HepG2 (cell line): ENCODE results near the gene NCOA6. TPM values are rescaled to one million over a fixed set of nuclear protein-coding genes. Genes with fewer than 3 reads are reported as not detected.

Source experiments
- ARNT ChIP-seq: fragments of 450-650 bp; IDR thresholded peaks from 2 replicates; pipeline ENCODE4 v1.6.1; 2017
- CENPT ChIP-seq: sonication (generic); formaldehyde crosslinking; IDR thresholded peaks from 2 replicates; pipeline ENCODE4 v1.8.0; 2022; ENCODE audit warnings: low read depth, mild to moderate bottlenecking, moderate library complexity, missing genetic modification reagents
- DBP ChIP-seq: sonication (generic); formaldehyde crosslinking; IDR thresholded peaks from 2 replicates; pipeline ENCODE4 v1.4.0; 2020; ENCODE audit warnings: missing genetic modification reagents; ENCODE audit errors: not compliant biosample characterization
- IKZF4 ChIP-seq: sonication (generic); formaldehyde crosslinking; IDR thresholded peaks from 2 replicates; pipeline ENCODE4 v1.5.1; 2020; ENCODE audit warnings: borderline replicate concordance, mild to moderate bottlenecking, low read depth, missing genetic modification reagents; ENCODE audit errors: not compliant biosample characterization
- NR2F1 ChIP-seq, 2 experiments: fragments of 450-650 bp in 1 of 2; formaldehyde crosslinking in 1 of 2; IDR thresholded peaks; 2 replicates each; pipeline versions ENCODE4 v1.5.0 to v1.6.1; 2016 to 2020; ENCODE audit warnings: mild to moderate bottlenecking in 1 of 2, missing compliant biosample characterization in 1 of 2, missing genetic modification reagents in 1 of 2, moderate library complexity in 1 of 2
- RXRB ChIP-seq: IDR thresholded peaks from 2 replicates; pipeline ENCODE4 v1.6.1; 2016; ENCODE audit warnings: borderline replicate concordance, missing genetic modification reagents, missing compliant biosample characterization
- SKIL ChIP-seq: sonication (generic); formaldehyde crosslinking; IDR thresholded peaks from 2 replicates; pipeline ENCODE4 v1.8.0; 2022; ENCODE audit warnings: missing genetic modification reagents, mild to moderate bottlenecking, moderate library complexity, borderline replicate concordance
- TARDBP ChIP-seq: sonication (generic); formaldehyde crosslinking; IDR thresholded peaks from 2 replicates; pipeline ENCODE4 v1.8.0; 2022; ENCODE audit warnings: mild to moderate bottlenecking, missing genetic modification reagents
- ZBTB21 ChIP-seq: sonication (generic); formaldehyde crosslinking; IDR thresholded peaks from 2 replicates; pipeline ENCODE4 v1.4.0; 2020; ENCODE audit warnings: missing genetic modification reagents
- ZNF552 ChIP-seq: sonication (generic); formaldehyde crosslinking; IDR thresholded peaks from 2 replicates; pipeline ENCODE4 v1.9.0; 2022; ENCODE audit warnings: missing genetic modification reagents, mild to moderate bottlenecking, borderline replicate concordance
- ZNF570 ChIP-seq: sonication (generic); formaldehyde crosslinking; IDR thresholded peaks from 2 replicates; pipeline ENCODE4 v1.4.0; 2020; ENCODE audit warnings: mild to moderate bottlenecking, missing genetic modification reagents, borderline replicate concordance
- ZNF792 ChIP-seq: IDR thresholded peaks from 2 replicates; pipeline ENCODE4 v1.6.1; 2016
- polyA plus RNA-seq, 8 experiments: library from polyadenylated mRNA; depleted of rRNA in 3 of 8; stranded (reverse) in 7 of 8; unstranded in 1 of 8; fragments of >200 nt; fragmentation: Illumina TruSeq in 4 of 8; extraction: Trizol in 4 of 8; gene quantifications; 2 replicates each; pipeline versions ENCODE4 v1.2.1 to v1.2.3, GENCODE V29; 2011 to 2016; ENCODE audit warnings: low read depth in 4 of 8, missing spikeins in 1 of 8, mixed read lengths in 1 of 8; ENCODE audit not compliant: insufficient read depth in 1 of 8
- total RNA-seq, 5 experiments: library from RNA; depleted of rRNA; stranded (reverse); fragments of >200 nt; fragmentation: Illumina TruSeq; extraction: Trizol; gene quantifications; 2 replicates each; pipeline ENCODE4 v1.2.3, GENCODE V29; 2016; ENCODE audit warnings: low read depth in 1 of 5
- TF ChIP-seq, protein P1 (sequence below): sonication (generic); formaldehyde crosslinking; IDR thresholded peaks from 2 replicates; pipeline ENCODE4 v1.4.0; 2020; ENCODE audit warnings: missing genetic modification reagents, low read depth, mild to moderate bottlenecking, borderline replicate concordance

The NCOA6 gene
- total and polyA plus RNA-seq, 2 of the 13 experiments (the other 11 are each of a cell fraction or from before 2014, with no cell fraction given): 11.2 to 29.3 TPM

- TF ChIP-seq ZBTB21 (CRISPR knock-in tag): no peak
- no peak for TF ChIP-seq SKIL (CRISPR knock-in tag)
- 0 out of 4 replicates have a peak, but pooled peaks of 1 of the 2 experiments have one; percentile 44 for TF ChIP-seq NR2F1 (CRISPR knock-in tag; IDR thresholded peaks at IDR 0.05)
- TF ChIP-seq ZNF552 (CRISPR knock-in tag): no peak
- TF ChIP-seq ZNF792 (CRISPR knock-in tag): no peak
- no peak for TF ChIP-seq ARNT
- TF ChIP-seq ZNF570: no peak
- TF ChIP-seq, protein P1, sequence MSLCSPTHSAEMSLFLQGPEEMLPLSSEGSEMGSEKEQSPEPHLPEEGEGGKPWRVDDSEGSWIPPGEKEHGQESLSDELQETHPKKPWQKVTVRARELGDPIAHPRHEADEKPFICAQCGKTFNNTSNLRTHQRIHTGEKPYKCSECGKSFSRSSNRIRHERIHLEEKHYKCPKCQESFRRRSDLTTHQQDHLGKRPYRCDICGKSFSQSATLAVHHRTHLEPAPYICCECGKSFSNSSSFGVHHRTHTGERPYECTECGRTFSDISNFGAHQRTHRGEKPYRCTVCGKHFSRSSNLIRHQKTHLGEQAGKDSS: peak; percentile 58; the same call in 1 of the 2 replicates
- TF ChIP-seq DBP (CRISPR knock-in tag): no peak
- TF ChIP-seq IKZF4: no peak
- no peak for TF ChIP-seq CENPT (CRISPR knock-in tag)
- no peak for TF ChIP-seq TARDBP
- TF ChIP-seq RXRB (CRISPR knock-in tag): peak; percentile 84
Measured at GRCh38 chr20:34689486-34689885, 136.0 kb downstream of the NCOA6 start (continued).
